Upper lobe of left lung (tissue), 6 donors: ENCODE measurements around the gene LCE6A. TPM values are rescaled to one million over a fixed set of nuclear protein-coding genes. Genes with fewer than 3 reads are reported as not detected.

Source experiments
- ATAC-seq, 2 donors: fragments of 200-7000 bp; cut with Tn5 transposase; one replicate each; pipeline ENCODE4 v1.9.1; 2022; ENCODE audit warnings: mild to moderate bottlenecking in 2 of 2, moderate library complexity in 2 of 2; ENCODE audit not compliant: low FRiP score in 2 of 2
- DNase-seq, 2 donors: peaks; one replicate each; pipeline ENCODE4 v3.0.0-alpha.2; 2019 to 2020
- H3K27ac ChIP-seq, 4 donors: fragments of 200-600 bp; sonication (generic); one replicate each; pipeline ENCODE4 v1.5.1; 2016 to 2019
- H3K27me3 ChIP-seq, 4 donors: fragments of 200-600 bp; sonication (generic); one replicate each; pipeline ENCODE4 v1.5.1; 2017 to 2019
- H3K36me3 ChIP-seq, 4 donors: fragments of 200-600 bp; sonication (generic); one replicate each; pipeline ENCODE4 v1.5.1; 2016 to 2019
- H3K4me1 ChIP-seq, 4 donors: fragments of 200-600 bp; sonication (generic); one replicate each; pipeline ENCODE4 v1.5.1; 2018 to 2019
- H3K4me3 ChIP-seq, 4 donors: fragments of 200-600 bp; sonication (generic); one replicate each; pipeline ENCODE4 v1.5.1; 2017 to 2019; ENCODE audit warnings: mild to moderate bottlenecking in 2 of 4, moderate library complexity in 1 of 4
- H3K9me3 ChIP-seq, 4 donors: fragments of 200-600 bp; sonication (generic); one replicate each; pipeline ENCODE4 v1.5.1; 2018 to 2019
- EP300 ChIP-seq, 4 donors: sonication (generic); formaldehyde crosslinking; IDR thresholded peaks; one replicate each; pipeline ENCODE4 v1.5.1; 2017; ENCODE audit warnings: antibody characterized with exemption in 4 of 4, control low read depth in 2 of 4
- POLR2A ChIP-seq, 4 donors: fragments of 450-650 bp; IDR thresholded peaks; one replicate each; pipeline ENCODE4 v1.5.1; 2016 to 2017; ENCODE audit warnings: antibody characterized with exemption in 4 of 4, mild to moderate bottlenecking in 2 of 4
- POLR2AphosphoS5 ChIP-seq, 2 donors: sonication (generic); formaldehyde crosslinking; IDR thresholded peaks; one replicate each; pipeline ENCODE4 v1.5.1; 2017; ENCODE audit warnings: antibody characterized with exemption in 2 of 2
- WGBS, 2 donors: methylation state at CpG; one replicate each; pipeline ENCODE4 v1.1.5; 2017 to 2018; 5-methylcytosine and 5-hydroxymethylcytosine counted together
- total RNA-seq, 6 donors: library from RNA; depleted of rRNA in 4 of 6; stranded (reverse); fragments of >200 nt in 4 of 6; gene quantifications; one replicate each; pipeline versions ENCODE4 v1.1.0 to v1.2.1, GENCODE V29; 2016 to 2021
- TF ChIP-seq, protein P1 (sequence below), 6 experiments: fragments of 450-650 bp in 4 of 6; fragments of 200-600 bp in 2 of 6; sonication (generic) in 2 of 6; IDR thresholded peaks; one replicate each; pipeline ENCODE4 v1.5.1; 2016 to 2019; ENCODE audit warnings: antibody characterized with exemption in 6 of 6
- donor health status: DM: no; HTN: no; CAD: no; lungs with moderate emphysema.
- donor health status: DM: no; HTN: yes; CAD: no; lungs with severe emphysema.

LCE6A gene
- total RNA-seq, 6 donors from 2014 or later: not detected

DNA sequence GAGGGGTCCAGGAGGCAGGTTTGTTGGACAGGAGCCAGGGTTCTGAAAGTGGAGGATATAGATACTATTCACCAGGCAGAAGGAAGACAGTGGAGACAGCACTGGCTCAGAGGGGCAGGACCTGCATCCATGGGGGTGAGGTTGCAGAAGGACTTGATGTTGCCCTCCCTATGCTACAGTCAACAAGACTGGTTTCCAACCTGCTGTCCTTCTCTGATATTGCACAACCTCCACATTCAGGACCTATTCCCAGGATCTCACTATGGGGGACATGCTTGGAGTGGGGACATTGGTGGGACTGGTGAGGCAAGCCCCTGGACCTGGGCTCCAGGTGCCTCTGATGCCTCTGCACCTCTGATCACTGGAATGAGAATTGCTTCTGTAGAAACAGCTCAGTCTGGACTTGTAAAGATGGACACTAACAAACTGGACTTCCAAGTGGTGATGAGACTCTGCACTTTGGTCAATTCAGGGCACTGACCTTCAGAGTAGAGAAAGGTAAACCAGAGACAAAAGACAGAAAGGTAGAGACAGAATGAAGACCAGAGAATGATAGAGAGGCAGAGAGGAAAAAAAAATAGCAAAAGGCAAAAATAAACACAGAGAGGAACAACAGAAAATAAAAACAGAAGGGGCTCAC, 37.0 kb downstream of the LCE6A start:
- ATAC-seq (no peak), DNase-seq (no peak)
- Histone ChIP-seq H3K36me3 (no peaks in the 10 kb centered on the region), H3K4me3 (no peak overlapping the region), H3K27me3 (no peaks in the 10 kb centered on the region), H3K4me1 (no peaks in the 10 kb centered on the region), H3K27ac (no peak overlapping the region), H3K9me3 (no peaks in the 10 kb centered on the region)
- TF ChIP-seq POLR2AphosphoS5 (IDR thresholded peaks at IDR 0.05) (no peak), EP300 (IDR thresholded peaks at IDR 0.05) (no peak), POLR2A (IDR thresholded peaks at IDR 0.05) (no peak)
- TF ChIP-seq, protein P1, sequence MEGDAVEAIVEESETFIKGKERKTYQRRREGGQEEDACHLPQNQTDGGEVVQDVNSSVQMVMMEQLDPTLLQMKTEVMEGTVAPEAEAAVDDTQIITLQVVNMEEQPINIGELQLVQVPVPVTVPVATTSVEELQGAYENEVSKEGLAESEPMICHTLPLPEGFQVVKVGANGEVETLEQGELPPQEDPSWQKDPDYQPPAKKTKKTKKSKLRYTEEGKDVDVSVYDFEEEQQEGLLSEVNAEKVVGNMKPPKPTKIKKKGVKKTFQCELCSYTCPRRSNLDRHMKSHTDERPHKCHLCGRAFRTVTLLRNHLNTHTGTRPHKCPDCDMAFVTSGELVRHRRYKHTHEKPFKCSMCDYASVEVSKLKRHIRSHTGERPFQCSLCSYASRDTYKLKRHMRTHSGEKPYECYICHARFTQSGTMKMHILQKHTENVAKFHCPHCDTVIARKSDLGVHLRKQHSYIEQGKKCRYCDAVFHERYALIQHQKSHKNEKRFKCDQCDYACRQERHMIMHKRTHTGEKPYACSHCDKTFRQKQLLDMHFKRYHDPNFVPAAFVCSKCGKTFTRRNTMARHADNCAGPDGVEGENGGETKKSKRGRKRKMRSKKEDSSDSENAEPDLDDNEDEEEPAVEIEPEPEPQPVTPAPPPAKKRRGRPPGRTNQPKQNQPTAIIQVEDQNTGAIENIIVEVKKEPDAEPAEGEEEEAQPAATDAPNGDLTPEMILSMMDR (IDR thresholded peaks at IDR 0.05): no peak

DNA sequence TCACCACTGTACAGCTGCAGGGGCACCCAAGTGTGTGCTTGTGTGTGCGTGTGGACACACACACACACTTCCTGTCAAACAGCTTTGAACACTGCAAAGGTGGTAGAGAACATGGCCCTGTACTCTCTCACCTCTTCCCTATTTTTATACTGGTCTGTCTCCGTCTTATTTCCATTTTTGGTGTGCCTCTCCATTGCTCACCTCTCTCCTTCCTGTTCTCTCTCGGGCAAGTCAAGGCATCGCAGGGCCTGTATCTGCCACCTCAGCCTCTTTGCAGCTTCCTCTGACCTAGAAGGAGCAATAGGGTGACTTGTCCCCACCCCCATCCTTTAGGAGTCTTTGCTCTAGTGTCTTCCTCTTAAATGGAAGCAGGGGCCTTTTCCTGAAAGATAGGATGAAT, 37.7 kb downstream of the LCE6A start:
- no peak for TF ChIP-seq POLR2AphosphoS5 (IDR thresholded peaks at IDR 0.05)
- no peak for TF ChIP-seq POLR2A (IDR thresholded peaks at IDR 0.05)
- TF ChIP-seq, protein P1 (IDR thresholded peaks at IDR 0.05): no peak
- no peak overlapping the region for H3K4me3 ChIP-seq
- no peaks in the 10 kb centered on the region for H3K4me1 ChIP-seq
- ATAC-seq (no peak), DNase-seq (no peak)
- WGBS, 2 donors: 75 to 77% methylated on average over 4 of the region's 4 CpGs
- no peak overlapping the region for H3K27ac ChIP-seq
- H3K27me3 ChIP-seq: no peaks in the 10 kb centered on the region
- H3K9me3 ChIP-seq: no peaks in the 10 kb centered on the region
- no peaks in the 10 kb centered on the region for H3K36me3 ChIP-seq

DNA sequence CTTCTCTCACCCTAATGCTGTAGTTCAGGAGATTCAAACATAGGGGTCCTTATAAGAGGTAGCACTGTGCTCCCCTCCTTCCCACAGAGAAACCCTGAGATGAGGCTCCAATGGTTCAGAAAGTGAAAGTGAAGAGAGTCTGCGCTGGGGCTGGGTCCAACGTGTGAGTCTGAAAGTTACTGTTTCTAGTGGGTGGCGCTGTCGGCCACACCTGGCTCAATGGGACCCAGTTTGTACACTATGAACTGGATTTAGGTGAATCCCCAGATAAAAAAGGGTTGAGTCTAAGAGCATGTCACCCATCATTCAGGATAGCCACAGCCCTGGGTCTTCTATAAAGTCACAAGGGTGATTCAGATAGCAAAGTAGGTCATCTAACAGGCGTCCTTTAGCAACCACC, 38.3 kb downstream of the LCE6A start:
- H3K27ac ChIP-seq: no peak overlapping the region
- no peak overlapping the region for H3K4me3 ChIP-seq
- H3K4me1 ChIP-seq: no peaks in the 10 kb centered on the region
- DNase-seq: no peak
- ATAC-seq: no peak
- 77 to 90% methylated on average over 4 to 5 of the region's 5 CpGs for WGBS, 2 donors
- H3K9me3 ChIP-seq: no peaks in the 10 kb centered on the region
- H3K36me3 ChIP-seq: no peaks in the 10 kb centered on the region
- H3K27me3 ChIP-seq: no peaks in the 10 kb centered on the region
- TF ChIP-seq, protein P1 (IDR thresholded peaks at IDR 0.05): no peak

DNA sequence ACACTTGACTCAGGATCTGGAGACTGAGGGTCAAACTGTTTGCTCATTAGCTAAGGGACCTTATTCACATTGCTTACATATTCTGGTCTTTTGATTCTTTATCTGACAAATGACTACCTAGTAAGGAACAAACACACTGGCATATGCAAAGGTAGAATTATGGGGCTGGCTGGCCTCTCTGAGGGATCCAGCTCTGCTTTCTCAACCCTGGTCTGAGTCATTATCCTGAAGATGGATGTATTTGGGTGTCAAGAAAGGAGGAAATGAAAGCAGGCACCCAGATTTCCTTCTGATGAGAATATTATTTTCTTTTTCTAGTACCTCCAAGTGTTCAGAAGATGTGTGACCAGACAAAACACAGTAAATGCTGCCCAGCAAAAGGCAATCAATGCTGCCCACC, 41.4 kb downstream of the LCE6A start:
- no peak overlapping the region for H3K4me3 ChIP-seq
- no peaks in the 10 kb centered on the region for H3K4me1 ChIP-seq
- no peaks in the 10 kb centered on the region for H3K36me3 ChIP-seq
- ATAC-seq: no peak
- no peak for TF ChIP-seq POLR2A (IDR thresholded peaks at IDR 0.05)
- TF ChIP-seq EP300 (IDR thresholded peaks at IDR 0.05): no peak
- no peak for TF ChIP-seq POLR2AphosphoS5 (IDR thresholded peaks at IDR 0.05)
- TF ChIP-seq, protein P1 (IDR thresholded peaks at IDR 0.05): no peak
- H3K9me3 ChIP-seq: no peaks in the 10 kb centered on the region
- no peak for DNase-seq
- no peaks in the 10 kb centered on the region for H3K27me3 ChIP-seq
- no peak overlapping the region for H3K27ac ChIP-seq

DNA sequence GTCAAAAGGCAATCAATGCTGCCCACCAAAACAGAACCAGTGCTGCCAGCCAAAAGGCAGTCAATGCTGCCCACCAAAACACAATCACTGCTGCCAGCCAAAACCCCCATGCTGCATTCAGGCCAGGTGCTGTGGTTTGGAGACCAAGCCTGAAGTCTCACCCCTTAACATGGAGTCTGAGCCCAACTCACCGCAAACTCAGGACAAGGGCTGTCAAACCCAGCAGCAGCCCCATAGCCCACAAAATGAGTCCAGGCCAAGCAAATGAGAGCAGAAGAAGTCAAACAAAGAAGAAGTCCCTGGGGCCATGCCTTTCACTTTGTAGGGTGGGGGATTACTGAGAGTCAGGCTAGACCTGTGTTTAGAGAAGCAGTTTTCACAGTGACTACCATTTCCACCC, 41.9 kb downstream of the LCE6A start:
- Histone ChIP-seq H3K36me3 (no peaks in the 10 kb centered on the region), H3K4me1 (no peaks in the 10 kb centered on the region), H3K9me3 (no peaks in the 10 kb centered on the region), H3K4me3 (no peak overlapping the region), H3K27ac (no peak overlapping the region), H3K27me3 (no peaks in the 10 kb centered on the region)
- TF ChIP-seq EP300 (IDR thresholded peaks at IDR 0.05) (no peak), POLR2A (IDR thresholded peaks at IDR 0.05) (no peak), POLR2AphosphoS5 (IDR thresholded peaks at IDR 0.05) (no peak)
- TF ChIP-seq, protein P1 (IDR thresholded peaks at IDR 0.05): no peak
- WGBS, 2 donors: 94% methylated on average over 1 of the region's 1 CpG; no CpG with 5 or more reads in 1 of the 2 donors
- DNase-seq (no peak), ATAC-seq (no peak)
